ENCODE measurements around the gene MCTP1. TPM values are rescaled to one million over a fixed set of nuclear protein-coding genes. Genes with fewer than 3 reads are reported as not detected.

Gene MCTP1
- total RNA-seq, 2 donors from 2014 or later = 5.1 to 10.0 TPM

DNA sequence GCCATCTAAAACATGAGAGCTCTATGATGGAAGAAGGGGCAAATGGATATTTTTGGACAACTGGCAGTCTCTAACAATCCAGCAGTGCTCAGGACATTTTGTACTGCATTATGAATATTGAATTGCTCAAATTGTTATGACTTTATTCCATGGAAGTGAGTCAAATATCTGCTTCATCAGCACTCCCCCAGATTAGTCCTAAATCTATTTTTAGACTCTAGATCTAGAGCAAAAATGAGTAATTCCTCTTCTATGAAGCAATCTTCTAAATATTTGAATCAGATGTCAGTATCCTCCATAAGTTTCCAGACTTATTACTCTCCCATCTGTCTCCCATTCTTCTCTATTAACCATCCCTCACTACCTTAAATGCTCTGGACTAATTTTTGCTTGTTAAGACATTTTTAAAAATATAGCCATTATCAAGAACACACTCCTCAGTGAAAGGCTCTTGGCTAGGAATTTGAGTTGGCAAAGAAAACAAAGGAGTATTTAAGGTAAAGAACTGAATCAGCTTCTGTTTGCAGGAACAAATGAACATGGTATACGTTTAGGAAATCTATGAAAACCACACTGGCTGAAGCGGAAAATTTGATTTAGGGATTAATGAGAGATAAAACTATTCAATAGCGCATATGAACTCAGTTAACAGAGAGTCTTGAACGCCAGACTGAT lies 300.9 kb downstream of the MCTP1 start:
- TF ChIP-seq, protein P1, sequence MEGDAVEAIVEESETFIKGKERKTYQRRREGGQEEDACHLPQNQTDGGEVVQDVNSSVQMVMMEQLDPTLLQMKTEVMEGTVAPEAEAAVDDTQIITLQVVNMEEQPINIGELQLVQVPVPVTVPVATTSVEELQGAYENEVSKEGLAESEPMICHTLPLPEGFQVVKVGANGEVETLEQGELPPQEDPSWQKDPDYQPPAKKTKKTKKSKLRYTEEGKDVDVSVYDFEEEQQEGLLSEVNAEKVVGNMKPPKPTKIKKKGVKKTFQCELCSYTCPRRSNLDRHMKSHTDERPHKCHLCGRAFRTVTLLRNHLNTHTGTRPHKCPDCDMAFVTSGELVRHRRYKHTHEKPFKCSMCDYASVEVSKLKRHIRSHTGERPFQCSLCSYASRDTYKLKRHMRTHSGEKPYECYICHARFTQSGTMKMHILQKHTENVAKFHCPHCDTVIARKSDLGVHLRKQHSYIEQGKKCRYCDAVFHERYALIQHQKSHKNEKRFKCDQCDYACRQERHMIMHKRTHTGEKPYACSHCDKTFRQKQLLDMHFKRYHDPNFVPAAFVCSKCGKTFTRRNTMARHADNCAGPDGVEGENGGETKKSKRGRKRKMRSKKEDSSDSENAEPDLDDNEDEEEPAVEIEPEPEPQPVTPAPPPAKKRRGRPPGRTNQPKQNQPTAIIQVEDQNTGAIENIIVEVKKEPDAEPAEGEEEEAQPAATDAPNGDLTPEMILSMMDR (IDR thresholded peaks at IDR 0.05) = no peak
- no peak overlapping the region for H3K4me3 ChIP-seq
- DNase-seq (ENCODE audit: low spot score) = no peak
- H3K4me1 ChIP-seq = no peaks in the 10 kb centered on the region
- H3K27ac ChIP-seq = no peak overlapping the region
- no peaks in the 10 kb centered on the region for H3K36me3 ChIP-seq
- H3K9me3 ChIP-seq = no peaks in the 10 kb centered on the region
- H3K27me3 ChIP-seq = no peaks in the 10 kb centered on the region

DNA sequence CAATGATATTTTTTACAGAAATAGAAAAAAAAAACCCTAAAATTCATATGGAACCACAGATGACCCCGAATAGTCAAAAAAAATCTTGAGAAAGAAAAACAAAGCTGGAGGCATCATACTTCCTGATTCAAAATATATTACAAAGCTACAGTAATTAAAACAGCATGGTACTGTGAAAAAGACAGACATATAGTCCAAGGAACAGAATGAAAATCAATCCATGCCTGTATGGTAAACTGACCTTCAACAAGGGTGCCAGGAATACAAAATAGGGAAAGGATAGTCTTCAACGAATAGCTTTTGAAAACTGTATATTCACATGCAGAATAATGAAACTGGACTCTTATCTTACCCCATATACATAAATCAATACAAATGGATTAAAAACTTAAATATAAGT lies 307.5 kb downstream of the MCTP1 start:
- H3K4me3 ChIP-seq = no peak overlapping the region
- no peaks in the 10 kb centered on the region for H3K36me3 ChIP-seq
- peaks cover 0 to 23% of the 10 kb centered on the region in 2 donors for H3K9me3 ChIP-seq
- DNase-seq (ENCODE audit: low spot score) = no peak
- H3K27me3 ChIP-seq = no peaks in the 10 kb centered on the region
- no peaks in the 10 kb centered on the region for H3K4me1 ChIP-seq
- H3K27ac ChIP-seq = no peak overlapping the region
- TF ChIP-seq, protein P1 (IDR thresholded peaks at IDR 0.05) = no peak

DNA sequence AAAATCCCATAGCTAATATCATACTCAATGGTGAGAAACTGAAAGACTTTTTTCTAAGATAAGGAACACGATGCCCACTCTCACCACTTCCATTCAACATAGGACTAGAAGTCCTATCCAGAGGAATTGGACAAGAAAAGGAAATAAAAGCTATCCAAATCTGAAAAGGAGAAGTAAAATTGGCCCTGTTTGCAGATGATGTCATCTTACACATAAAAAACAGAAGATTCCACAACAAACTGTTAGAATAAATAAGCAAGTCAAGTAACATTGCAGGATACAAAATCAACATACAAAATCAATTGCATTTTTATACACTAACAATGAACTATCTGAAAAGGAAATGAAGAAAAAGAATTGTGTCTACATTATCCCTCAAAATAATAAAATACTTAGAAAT lies 308.0 kb downstream of the MCTP1 start:
- no peak overlapping the region for H3K4me3 ChIP-seq
- TF ChIP-seq, protein P1 (IDR thresholded peaks at IDR 0.05) = no peak

DNA sequence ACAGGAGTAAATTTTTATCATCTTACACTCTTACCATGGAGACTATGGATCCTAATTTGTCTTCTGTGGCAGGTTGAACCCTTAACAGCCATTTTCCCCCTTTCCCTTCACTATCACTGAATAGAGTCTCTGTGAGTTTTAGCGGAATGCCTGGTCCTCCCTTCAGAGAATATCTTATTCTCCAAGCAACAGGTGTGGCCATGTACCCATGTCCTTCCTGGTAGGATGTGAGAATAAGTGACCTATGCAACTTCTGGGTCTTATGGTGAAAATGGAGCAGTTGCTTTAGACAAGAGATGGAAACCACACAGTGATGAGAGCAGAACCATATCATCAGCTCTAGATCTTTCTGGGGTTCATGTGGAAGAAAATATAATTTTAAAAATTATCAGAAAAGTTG lies 312.6 kb downstream of the MCTP1 start:
- TF ChIP-seq, protein P1 (IDR thresholded peaks at IDR 0.05) = no peak

More for the DNA sequence above, 308.0 kb downstream of the MCTP1 start:
- no peaks in the 10 kb centered on the region for H3K4me1 ChIP-seq
- peaks cover 0 to 23% of the 10 kb centered on the region in 2 donors for H3K9me3 ChIP-seq
- no peaks in the 10 kb centered on the region for H3K27me3 ChIP-seq
- no peak for DNase-seq (ENCODE audit: low spot score)
- H3K36me3 ChIP-seq = no peaks in the 10 kb centered on the region
- no peak overlapping the region for H3K27ac ChIP-seq

DNA sequence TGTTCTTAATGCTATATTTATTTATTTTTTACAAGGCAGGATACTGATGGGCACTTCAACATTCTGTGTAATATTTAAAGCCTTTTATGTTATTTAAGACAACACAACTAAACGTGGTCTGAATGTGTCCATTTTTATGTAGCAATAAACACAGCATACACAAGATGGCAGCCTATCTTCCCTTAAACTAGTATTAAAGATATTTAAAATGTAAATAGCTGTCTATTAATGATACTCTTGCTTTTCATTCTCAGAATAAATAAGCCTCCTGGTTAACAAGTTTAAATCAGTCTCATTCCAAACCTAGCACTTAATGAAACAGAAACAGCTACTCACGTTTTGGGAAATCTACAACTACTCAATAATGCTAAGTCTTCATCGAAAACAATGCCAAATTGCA lies 315.7 kb downstream of the MCTP1 start:
- H3K27ac ChIP-seq = no peak overlapping the region
- peaks cover 0 to 9% of the 10 kb centered on the region in 2 donors for H3K9me3 ChIP-seq
- TF ChIP-seq, protein P1 (IDR thresholded peaks at IDR 0.05) = no peak
- no peak for DNase-seq (ENCODE audit: low spot score)
- no peaks in the 10 kb centered on the region for H3K4me1 ChIP-seq
- no peaks in the 10 kb centered on the region for H3K36me3 ChIP-seq
- H3K4me3 ChIP-seq = no peak overlapping the region
- H3K27me3 ChIP-seq = no peaks in the 10 kb centered on the region

More for the DNA sequence above, 312.6 kb downstream of the MCTP1 start:
- H3K4me3 ChIP-seq = no peak overlapping the region
- no peaks in the 10 kb centered on the region for H3K4me1 ChIP-seq
- H3K36me3 ChIP-seq = no peaks in the 10 kb centered on the region
- no peak for DNase-seq (ENCODE audit: low spot score)
- H3K27ac ChIP-seq = no peak overlapping the region
- peaks cover 0 to 13% of the 10 kb centered on the region in 2 donors for H3K9me3 ChIP-seq
- H3K27me3 ChIP-seq = no peaks in the 10 kb centered on the region

Data from right atrium auricular region (tissue), 2 donors.